GM23248 (cell line): Measurements from ENCODE around the gene EBF3. TPM values are rescaled to one million over a fixed set of nuclear protein-coding genes. Genes with fewer than 3 reads are reported as not detected.

Experiments used
- DNase-seq: peaks from one replicate; pipeline ENCODE4 v3.0.0-alpha.2; 2015
- H2AFZ ChIP-seq: fragments of 200-600 bp; sonication (generic); 2 replicates; pipeline ENCODE4 v1.6.1; 2016; ENCODE audit warnings: antibody characterized with exemption
- H3F3A ChIP-seq: fragments of 200-600 bp; sonication (generic); 2 replicates; pipeline ENCODE4 v1.6.1; 2016; ENCODE audit warnings: mild to moderate bottlenecking, antibody characterized with exemption, mixed run types; ENCODE audit not compliant: insufficient read depth
- H3K27ac ChIP-seq: fragments of 200-600 bp; sonication (generic); 2 replicates; pipeline ENCODE4 v1.5.1; 2016; ENCODE audit warnings: mild to moderate bottlenecking
- H3K27me3 ChIP-seq: fragments of 200-600 bp; sonication (generic); replicated peaks from 2 replicates; pipeline ENCODE4 v1.6.1; 2016; ENCODE audit warnings: mild to moderate bottlenecking; ENCODE audit not compliant: insufficient read depth
- H3K36me3 ChIP-seq: fragments of 200-600 bp; sonication (generic); 2 replicates; pipeline ENCODE4 v1.6.1; 2016; ENCODE audit warnings: low read depth, mild to moderate bottlenecking
- H3K4me1 ChIP-seq: fragments of 200-600 bp; sonication (generic); 2 replicates; pipeline ENCODE4 v1.6.1; 2016; ENCODE audit warnings: mild to moderate bottlenecking; ENCODE audit not compliant: insufficient read depth
- H3K4me2 ChIP-seq: fragments of 200-600 bp; sonication (generic); one replicate; pipeline ENCODE4 v1.6.1; 2016; ENCODE audit warnings: mild to moderate bottlenecking; ENCODE audit not compliant: unreplicated experiment
- H3K4me3 ChIP-seq: fragments of 200-600 bp; sonication (generic); 2 replicates; pipeline ENCODE4 v1.5.1; 2016; ENCODE audit warnings: mild to moderate bottlenecking
- H3K79me2 ChIP-seq: fragments of 200-600 bp; sonication (generic); 2 replicates; pipeline ENCODE4 v1.6.1; 2016; ENCODE audit warnings: mild to moderate bottlenecking; ENCODE audit not compliant: insufficient read depth
- H3K9ac ChIP-seq: fragments of 200-600 bp; sonication (generic); 2 replicates; pipeline ENCODE4 v1.6.1; 2016; ENCODE audit warnings: mild to moderate bottlenecking
- H3K9me2 ChIP-seq: fragments of 200-600 bp; sonication (generic); 2 replicates; pipeline ENCODE4 v1.6.1; 2016; ENCODE audit warnings: mixed run types, mild to moderate bottlenecking, moderate library complexity; ENCODE audit not compliant: insufficient read depth
- H3K9me3 ChIP-seq: fragments of 200-600 bp; sonication (generic); one replicate; pipeline ENCODE4 v1.6.1; 2017; ENCODE audit warnings: low read depth
- H4K20me1 ChIP-seq: fragments of 200-600 bp; sonication (generic); 2 replicates; pipeline ENCODE4 v1.6.0; 2016; ENCODE audit not compliant: insufficient read depth
- EZH2 ChIP-seq: fragments of 200-600 bp; sonication (generic); IDR thresholded peaks from 2 replicates; pipeline ENCODE4 v1.6.1; 2018; ENCODE audit warnings: antibody characterized with exemption, mild to moderate bottlenecking; ENCODE audit not compliant: insufficient read depth, poor library complexity, severe bottlenecking
- EZH2phosphoT487 ChIP-seq: fragments of 200-600 bp; sonication (generic); IDR thresholded peaks from 2 replicates; pipeline ENCODE4 v1.6.1; 2018; ENCODE audit warnings: antibody characterized with exemption, moderate library complexity, mild to moderate bottlenecking, low read depth; ENCODE audit not compliant: insufficient read depth
- WGBS, 2 experiments: methylation state at CpG; one replicate each; pipeline ENCODE4 v1.1.6; 2015 to 2017; ENCODE audit warnings: low lambda C conversion rate in 2 of 2, low coverage in 1 of 2; ENCODE audit errors: missing lambda C conversion rate in 2 of 2; 5-methylcytosine and 5-hydroxymethylcytosine counted together
- in situ Hi-C: fragments of 300-500 bp; cut with MboI; formaldehyde crosslinking; loops from 2 replicates; pipeline ENCODE4 v1.15.0; 2020
- polyA plus RNA-seq: library from polyadenylated mRNA; unstranded; fragments of >200 nt; fragmentation: Nextera tagmentation; extraction: Ambion mirVana; gene quantifications from 2 replicates; pipeline ENCODE4 v1.2.1, GENCODE V29; 2016
- total RNA-seq: library from RNA; depleted of rRNA; stranded (reverse); fragments of >200 nt; shearing (Covaris generic); gene quantifications from 2 replicates; pipeline ENCODE4 v1.2.3, GENCODE V29; 2014

EBF3 gene
- total and polyA plus RNA-seq, 2 experiments from 2014 or later, result 0.15 to 0.43 TPM

GRCh38 chr10:129857242-129857960 is 106.7 kb downstream of the EBF3 start:
- Histone ChIP-seq H3K9me2 (no peaks in the 10 kb centered on the region), H3K27ac (no peak overlapping the region), H4K20me1 (no peaks in the 10 kb centered on the region), H3K9me3 (no peaks in the 10 kb centered on the region), H3K4me2 (no peak overlapping the region), H3K36me3 (no peaks in the 10 kb centered on the region), H3K79me2 (no peaks in the 10 kb centered on the region), H3K4me3 (no peak overlapping the region), H3F3A (no peaks in the 10 kb centered on the region), H3K9ac (no peak overlapping the region), H3K27me3 (no peaks in the 10 kb centered on the region), H2AFZ (no peak overlapping the region), H3K4me1 (no peaks in the 10 kb centered on the region)
- in situ Hi-C loops, result no loop called here
- 61 to 64% methylated on average over 19 of the region's 19 CpGs for WGBS, 2 experiments
- TF ChIP-seq EZH2phosphoT487 (no peak), EZH2 (no peak)
- DNase-seq, result no peak

GRCh38 chr10:129855836-129856563 is 108.1 kb downstream of the EBF3 start:
- WGBS, 2 experiments, result 39 to 44% methylated on average over 7 of the region's 7 CpGs
- H3K9ac ChIP-seq, result no peak overlapping the region
- no peaks in the 10 kb centered on the region for H3K9me3 ChIP-seq
- TF ChIP-seq EZH2 (no peak), EZH2phosphoT487 (no peak)
- no peak overlapping the region for H3K27ac ChIP-seq
- H3K4me3 ChIP-seq, result no peak overlapping the region
- in situ Hi-C loops, result no loop called here
- H3K27me3 ChIP-seq, result no peaks in the 10 kb centered on the region
- H3K9me2 ChIP-seq, result no peaks in the 10 kb centered on the region
- no peaks in the 10 kb centered on the region for H3F3A ChIP-seq
- no peaks in the 10 kb centered on the region for H3K79me2 ChIP-seq
- no peak for DNase-seq
- H3K4me1 ChIP-seq, result no peaks in the 10 kb centered on the region
- no peaks in the 10 kb centered on the region for H3K36me3 ChIP-seq
- H2AFZ ChIP-seq, result no peak overlapping the region
- H4K20me1 ChIP-seq, result no peaks in the 10 kb centered on the region
- H3K4me2 ChIP-seq, result no peak overlapping the region

GRCh38 chr10:129854796-129855705 is 109.0 kb downstream of the EBF3 start:
- Histone ChIP-seq H3K27ac (no peak overlapping the region), H3K36me3 (no peaks in the 10 kb centered on the region), H3K9ac (no peak overlapping the region), H3K27me3 (no peaks in the 10 kb centered on the region), H3K4me2 (no peak overlapping the region), H4K20me1 (no peaks in the 10 kb centered on the region), H3F3A (no peaks in the 10 kb centered on the region), H3K9me3 (no peaks in the 10 kb centered on the region), H3K4me3 (no peak overlapping the region), H3K9me2 (no peaks in the 10 kb centered on the region), H3K79me2 (no peaks in the 10 kb centered on the region), H3K4me1 (no peaks in the 10 kb centered on the region), H2AFZ (no peak overlapping the region)
- no peak for TF ChIP-seq EZH2
- no peak for TF ChIP-seq EZH2phosphoT487
- no peak for DNase-seq
- WGBS, 2 experiments, result 60 to 63% methylated on average over 31 of the region's 31 CpGs
- in situ Hi-C loops, result no loop called here

- no peaks in the 10 kb centered on the region for H3K4me1 ChIP-seq
- no peaks in the 10 kb centered on the region for H3K9me2 ChIP-seq
- H3K4me2 ChIP-seq, result no peak overlapping the region
- DNase-seq, result no peak
- TF ChIP-seq EZH2phosphoT487, result no peak
- no peak for TF ChIP-seq EZH2
- H3K27me3 ChIP-seq, result no peaks in the 10 kb centered on the region
- no peak overlapping the region for H3K9ac ChIP-seq
- H3F3A ChIP-seq, result no peaks in the 10 kb centered on the region
- no peak overlapping the region for H2AFZ ChIP-seq
- H3K36me3 ChIP-seq, result no peaks in the 10 kb centered on the region
- WGBS, 2 experiments, result 58 to 62% methylated on average over 10 of the region's 10 CpGs
- H3K9me3 ChIP-seq, result no peaks in the 10 kb centered on the region
- no peaks in the 10 kb centered on the region for H3K79me2 ChIP-seq
- H3K4me3 ChIP-seq, result no peak overlapping the region
- H3K27ac ChIP-seq, result no peak overlapping the region
- H4K20me1 ChIP-seq, result no peaks in the 10 kb centered on the region
- in situ Hi-C loops, result no loop called here
Measured at GRCh38 chr10:129854158-129854557, 109.9 kb downstream of the EBF3 start.
